Medulla oblongata (tissue), 1 donor: ENCODE data around the gene PCBP1.
"Not testable (repeated sequence)": the region's sequence is repeated elsewhere in the genome, so short reads cannot be mapped to it uniquely, and the experiment has no call there.

Experiments used
- DNase-seq: peaks from one replicate; pipeline ENCODE4 v3.0.0-alpha.2; 2015; ENCODE audit errors: extremely low spot score

Gene PCBP1

GRCh38 chr2:70081221-70081620, 6.1 kb upstream of the PCBP1 start:
- DNase-seq = no peak

- peak; percentile 42 for DNase-seq
These were observed 3.7 kb upstream of the PCBP1 start for GRCh38 chr2:70083344-70084156.

- peak; percentile 58 for DNase-seq
These were observed 2.1 kb upstream of the PCBP1 start for GRCh38 chr2:70084973-70085710.

DNA sequence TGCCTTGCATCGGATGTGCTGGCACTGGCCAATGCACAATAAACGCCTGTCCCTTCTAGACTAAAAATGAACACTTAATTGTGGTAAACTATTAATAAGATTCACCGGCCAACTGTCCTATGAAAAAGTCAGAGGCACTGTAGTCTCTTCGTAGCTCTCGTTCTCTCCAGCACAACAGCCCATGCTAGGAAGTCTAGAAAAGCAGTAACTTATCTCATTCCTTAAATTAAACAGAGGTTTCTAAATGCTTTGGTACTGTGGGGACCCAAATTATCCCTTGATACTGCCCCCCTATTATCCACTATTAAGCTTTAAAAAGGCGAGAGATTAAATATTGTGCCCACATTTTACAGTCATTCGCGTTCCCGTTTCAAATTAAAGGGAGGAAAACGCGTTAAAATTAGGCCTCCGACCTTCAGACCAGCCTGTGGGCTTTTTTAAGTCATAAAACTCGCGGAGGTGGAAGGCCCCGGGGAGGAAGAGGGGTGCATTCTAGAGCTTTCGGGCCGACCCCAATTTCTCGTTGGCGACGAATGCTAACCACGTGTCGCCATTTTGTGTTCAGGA, 1.5 kb upstream of the PCBP1 start:
- DNase-seq = peak; percentile 38

DNA sequence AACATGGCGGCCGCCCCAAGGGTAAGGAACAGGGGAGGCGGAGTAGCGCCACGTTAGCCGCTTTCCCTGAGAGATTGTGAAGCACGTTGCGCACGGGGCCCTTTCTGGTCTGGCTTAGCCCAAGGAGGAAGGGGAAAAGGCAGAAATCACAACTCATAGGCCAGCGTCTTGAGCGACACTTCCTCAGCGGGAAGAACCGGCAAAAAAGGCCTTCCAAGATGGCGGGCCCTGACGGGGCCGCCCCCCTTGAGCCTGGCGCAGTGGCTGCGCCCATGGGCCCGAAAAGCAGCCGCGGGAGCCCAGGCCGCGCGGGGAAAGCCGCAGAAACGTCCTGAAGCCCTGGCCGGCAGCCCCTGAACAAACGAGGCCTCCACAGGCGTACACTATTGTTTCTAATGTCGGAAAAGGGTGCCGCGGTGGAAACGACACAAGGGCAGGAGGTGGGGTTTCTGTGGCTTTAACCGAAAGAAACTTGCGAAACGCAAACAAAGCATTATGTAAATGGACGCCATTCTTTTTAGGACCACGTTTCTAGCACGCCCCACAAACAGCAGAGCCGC, 919 bp upstream of the PCBP1 start:
- DNase-seq = peak; percentile 86

DNA sequence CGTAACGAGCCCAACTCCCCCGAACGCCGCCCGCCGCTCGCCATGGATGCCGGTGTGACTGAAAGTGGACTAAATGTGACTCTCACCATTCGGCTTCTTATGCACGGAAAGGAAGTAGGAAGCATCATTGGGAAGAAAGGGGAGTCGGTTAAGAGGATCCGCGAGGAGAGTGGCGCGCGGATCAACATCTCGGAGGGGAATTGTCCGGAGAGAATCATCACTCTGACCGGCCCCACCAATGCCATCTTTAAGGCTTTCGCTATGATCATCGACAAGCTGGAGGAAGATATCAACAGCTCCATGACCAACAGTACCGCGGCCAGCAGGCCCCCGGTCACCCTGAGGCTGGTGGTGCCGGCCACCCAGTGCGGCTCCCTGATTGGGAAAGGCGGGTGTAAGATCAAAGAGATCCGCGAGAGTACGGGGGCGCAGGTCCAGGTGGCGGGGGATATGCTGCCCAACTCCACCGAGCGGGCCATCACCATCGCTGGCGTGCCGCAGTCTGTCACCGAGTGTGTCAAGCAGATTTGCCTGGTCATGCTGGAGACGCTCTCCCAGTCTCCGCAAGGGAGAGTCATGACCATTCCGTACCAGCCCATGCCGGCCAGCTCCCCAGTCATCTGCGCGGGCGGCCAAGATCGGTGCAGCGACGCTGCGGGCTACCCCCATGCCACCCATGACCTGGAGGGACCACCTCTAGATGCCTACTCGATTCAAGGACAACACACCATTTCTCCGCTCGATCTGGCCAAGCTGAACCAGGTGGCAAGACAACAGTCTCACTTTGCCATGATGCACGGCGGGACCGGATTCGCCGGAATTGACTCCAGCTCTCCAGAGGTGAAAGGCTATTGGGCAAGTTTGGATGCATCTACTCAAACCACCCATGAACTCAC, 673 bp downstream of the PCBP1 start:
- peak; percentile 77 for DNase-seq

DNA sequence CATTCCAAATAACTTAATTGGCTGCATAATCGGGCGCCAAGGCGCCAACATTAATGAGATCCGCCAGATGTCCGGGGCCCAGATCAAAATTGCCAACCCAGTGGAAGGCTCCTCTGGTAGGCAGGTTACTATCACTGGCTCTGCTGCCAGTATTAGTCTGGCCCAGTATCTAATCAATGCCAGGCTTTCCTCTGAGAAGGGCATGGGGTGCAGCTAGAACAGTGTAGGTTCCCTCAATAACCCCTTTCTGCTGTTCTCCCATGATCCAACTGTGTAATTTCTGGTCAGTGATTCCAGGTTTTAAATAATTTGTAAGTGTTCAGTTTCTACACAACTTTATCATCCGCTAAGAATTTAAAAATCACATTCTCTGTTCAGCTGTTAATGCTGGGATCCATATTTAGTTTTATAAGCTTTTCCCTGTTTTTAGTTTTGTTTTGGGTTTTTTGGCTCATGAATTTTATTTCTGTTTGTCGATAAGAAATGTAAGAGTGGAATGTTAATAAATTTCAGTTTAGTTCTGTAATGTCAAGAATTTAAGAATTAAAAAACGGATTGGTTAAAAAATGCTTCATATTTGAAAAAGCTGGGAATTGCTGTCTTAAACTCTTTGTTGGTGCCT, 1.4 kb downstream of the PCBP1 start:
- DNase-seq = no peak

DNA sequence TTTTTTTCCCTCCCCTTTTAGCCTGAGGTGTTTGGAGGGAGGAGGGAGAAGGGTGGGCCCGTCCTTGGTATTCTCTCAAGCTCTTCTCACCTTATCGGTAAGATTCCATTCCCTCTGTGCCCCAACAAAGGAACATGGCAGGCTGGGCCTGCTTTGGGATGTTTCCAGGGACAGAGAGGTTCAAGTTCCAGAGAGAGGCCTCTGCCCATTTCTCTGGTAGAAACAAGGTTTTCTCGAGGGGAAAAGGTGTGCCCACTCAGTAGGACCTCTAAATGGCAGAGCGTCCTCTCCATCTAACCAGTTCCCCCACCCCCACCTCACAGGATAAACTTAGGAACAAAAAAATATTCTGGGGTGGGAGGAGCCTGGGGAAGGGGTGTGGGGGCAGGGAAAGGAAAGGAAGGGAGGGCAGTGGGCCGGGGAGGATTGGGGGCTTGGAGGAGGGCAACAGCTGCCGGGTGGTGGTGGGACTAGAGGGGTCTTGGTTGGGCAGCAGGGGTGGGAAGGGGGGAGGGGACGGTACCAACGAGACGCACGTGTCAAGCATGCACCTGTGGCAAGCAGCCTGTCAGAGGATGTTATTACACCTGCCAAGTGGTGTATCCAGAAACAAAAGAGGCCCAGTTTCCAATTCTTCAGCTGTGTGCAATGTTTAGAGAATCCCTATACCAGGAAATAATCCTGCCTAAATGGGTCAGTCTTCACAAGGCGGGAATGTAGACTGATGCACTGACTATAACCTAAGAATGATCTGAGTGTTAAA, 2.1 kb downstream of the PCBP1 start:
- peak; percentile 43 for DNase-seq

DNA sequence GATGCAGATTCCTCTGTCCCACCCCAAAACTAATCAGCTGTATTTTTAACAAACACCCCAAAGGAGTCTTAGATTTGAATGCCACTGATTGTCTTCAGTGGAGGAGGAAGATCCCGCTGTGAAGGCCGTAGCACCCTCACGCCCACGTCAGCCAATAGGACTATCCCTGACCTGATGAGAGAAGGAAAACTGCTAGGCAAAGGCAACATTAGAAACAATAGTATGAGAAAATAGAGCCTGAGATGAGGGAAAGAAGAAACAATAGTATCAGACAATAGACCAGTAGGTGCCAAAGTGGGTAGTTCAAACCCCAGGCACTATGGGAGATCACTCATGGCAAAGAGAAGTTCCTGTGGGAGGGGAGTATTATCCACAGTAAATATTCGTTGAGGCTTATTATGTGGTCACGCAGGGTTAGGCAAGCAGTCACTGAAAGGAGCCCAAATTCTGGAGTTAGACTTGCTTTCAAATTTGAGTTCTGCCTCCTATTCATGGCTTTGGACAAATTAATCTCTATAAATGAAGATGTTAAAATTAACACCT, 2.8 kb downstream of the PCBP1 start:
- DNase-seq = no peak

DNA sequence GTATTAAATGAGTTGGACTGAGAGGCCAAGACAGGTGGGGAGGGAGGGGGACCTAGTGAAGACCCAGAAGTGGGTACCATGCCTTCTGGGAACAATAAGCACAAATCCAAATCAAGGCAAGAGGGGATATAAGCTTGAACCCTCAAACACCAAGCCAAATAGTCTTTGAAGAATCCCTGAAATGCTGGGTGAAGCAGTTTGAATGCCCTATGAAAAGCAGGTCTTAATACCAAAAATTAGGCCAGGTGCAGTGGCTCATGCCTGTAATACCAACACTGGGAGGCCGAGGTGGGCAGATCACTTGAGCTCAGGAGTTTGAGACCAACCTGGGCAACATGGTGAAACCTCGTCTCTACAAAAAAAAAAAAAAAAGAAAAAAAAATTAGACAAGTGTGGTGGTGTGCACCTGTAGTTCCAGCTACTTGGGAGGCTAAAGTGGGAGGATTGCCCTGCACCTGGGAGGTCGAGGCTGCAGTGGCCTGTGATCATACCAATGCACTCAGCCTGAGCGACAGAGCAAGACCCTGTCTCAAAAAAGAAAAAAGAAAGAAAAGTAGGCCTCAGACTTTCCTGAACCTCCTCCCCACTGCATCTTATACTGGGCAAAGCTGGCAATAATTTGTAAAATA, 3.5 kb downstream of the PCBP1 start:
- DNase-seq = no peak

DNA sequence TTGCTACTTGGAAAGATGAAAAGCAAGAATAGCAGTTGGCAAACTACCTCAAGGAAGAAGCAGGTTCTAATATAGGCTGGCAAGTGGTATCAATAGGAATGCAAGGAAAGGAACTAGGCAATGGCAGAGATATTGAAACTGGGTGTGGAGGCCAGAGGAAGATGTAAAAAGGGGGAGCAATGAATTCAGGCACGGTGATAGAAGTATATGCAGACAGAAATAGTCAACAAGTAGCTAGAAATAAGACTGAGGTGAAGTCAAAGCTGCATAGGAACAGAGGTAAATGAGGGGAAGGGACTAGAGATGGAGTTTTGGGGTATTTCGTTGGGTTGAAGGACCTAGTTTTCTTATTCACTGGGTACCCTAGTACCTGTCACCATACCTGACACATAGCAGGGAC, 4.1 kb downstream of the PCBP1 start:
- DNase-seq = no peak

DNA sequence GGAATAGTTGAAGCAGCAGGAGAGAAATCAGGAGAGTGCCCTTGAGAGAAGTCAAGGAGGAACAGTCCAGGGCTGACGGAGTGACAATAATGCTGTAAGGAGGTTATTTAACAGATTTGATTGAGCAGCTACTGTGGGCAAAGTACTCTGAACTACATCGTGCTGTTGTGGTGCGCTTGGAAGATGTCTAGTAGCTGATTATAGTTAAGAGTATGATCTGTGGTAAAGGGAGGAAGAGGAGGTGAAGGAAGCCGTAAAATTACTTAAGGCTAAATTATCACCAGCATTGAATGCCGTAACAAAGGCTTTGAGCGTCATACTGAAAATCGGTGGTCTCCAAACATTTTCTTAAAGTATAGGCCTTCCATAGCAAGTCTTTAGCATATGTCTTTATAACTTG, 4.5 kb downstream of the PCBP1 start:
- no peak for DNase-seq

DNA sequence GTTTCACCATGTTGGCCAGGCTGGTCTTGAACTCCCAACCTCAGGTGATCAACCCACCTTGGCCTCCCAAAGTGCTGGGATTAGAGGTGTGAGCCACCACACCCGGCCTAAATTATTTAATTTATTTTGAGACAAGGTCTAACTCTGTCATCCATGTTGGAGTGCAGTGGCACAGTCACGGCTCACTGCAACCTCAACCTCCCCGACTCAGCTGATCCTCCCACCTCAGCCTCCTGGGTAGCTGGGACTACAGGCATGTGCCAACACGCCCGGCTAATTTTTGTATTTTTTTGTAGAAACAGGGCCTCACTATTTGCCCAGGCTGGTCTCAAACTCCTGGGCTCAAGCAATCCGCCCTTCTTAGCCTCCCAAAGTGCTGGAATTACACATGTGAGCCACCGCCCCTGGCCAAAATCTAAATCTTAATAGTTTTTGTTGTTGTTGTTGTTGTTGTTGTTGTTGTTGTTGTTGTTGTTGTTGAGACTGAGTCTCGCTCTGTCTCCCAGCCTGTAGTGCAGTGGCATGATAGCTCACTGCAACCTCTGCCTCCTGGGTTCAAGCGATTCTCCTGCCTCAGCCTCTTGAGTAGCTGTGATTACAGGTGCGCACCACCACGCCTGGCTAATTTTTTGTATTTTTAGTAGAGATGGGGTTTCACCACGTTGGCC, 5.4 kb downstream of the PCBP1 start:
- DNase-seq = not testable (repeated sequence)

- peak; percentile 35 for DNase-seq
These were observed 7.1 kb downstream of the PCBP1 start for GRCh38 chr2:70094171-70094977.

GRCh38 chr2:70094978-70095719, 7.9 kb downstream of the PCBP1 start:
- peak; percentile 98 for DNase-seq

- no peak for DNase-seq
These were observed 8.7 kb downstream of the PCBP1 start for GRCh38 chr2:70095720-70096670.
